Transverse colon (tissue), 4 donors: Measurements from ENCODE around the gene NMT2. TPM values are rescaled to one million over a fixed set of nuclear protein-coding genes. Genes with fewer than 3 reads are reported as not detected.

ENCODE experiments used
- DNase-seq: peaks from one replicate; pipeline ENCODE4 v3.0.0-alpha.2; 2019
- H3K27ac ChIP-seq, 4 donors: fragments of 200-600 bp; sonication (generic); 2 replicates each; pipeline ENCODE4 v1.5.1; 2016 to 2018; ENCODE audit warnings: inconsistent platforms in 4 of 4
- H3K27me3 ChIP-seq: fragments of 200-600 bp; sonication (generic); 2 replicates; pipeline ENCODE4 v1.5.1; 2017; ENCODE audit warnings: inconsistent platforms
- H3K36me3 ChIP-seq, 4 donors: fragments of 200-600 bp; sonication (generic); 2 replicates each; pipeline ENCODE4 v1.5.1; 2017 to 2019; ENCODE audit warnings: inconsistent platforms in 4 of 4
- H3K4me1 ChIP-seq, 4 donors: fragments of 200-600 bp; sonication (generic); 2 replicates each; pipeline ENCODE4 v1.5.1; 2017 to 2020; ENCODE audit warnings: inconsistent platforms in 4 of 4
- H3K4me3 ChIP-seq, 4 donors: fragments of 200-600 bp; sonication (generic); 1 replicate in 1 of 4; 2 replicates in 3 of 4; pipeline versions ENCODE4 v1.5.1 to v1.6.1; 2017 to 2019; ENCODE audit warnings: inconsistent platforms in 4 of 4
- H3K9me3 ChIP-seq, 2 donors: fragments of 200-600 bp; sonication (generic); 2 replicates each; pipeline ENCODE4 v1.5.1; 2017 to 2019; ENCODE audit warnings: inconsistent platforms in 2 of 2
- CTCF ChIP-seq, 5 experiments: fragments of 200-600 bp in 3 of 5; fragments of 450-650 bp in 2 of 5; sonication (generic) in 3 of 5; IDR thresholded peaks; 1 replicate in 2 of 5; 2 replicates in 3 of 5; pipeline ENCODE4 v1.5.1; 2016 to 2017; ENCODE audit warnings: antibody characterized with exemption in 5 of 5, inconsistent platforms in 3 of 5, mild to moderate bottlenecking in 2 of 5, moderate library complexity in 1 of 5
- EP300 ChIP-seq: sonication (generic); formaldehyde crosslinking; IDR thresholded peaks from one replicate; pipeline ENCODE4 v1.6.1; 2017; ENCODE audit warnings: antibody characterized with exemption, low read depth
- POLR2A ChIP-seq: fragments of 450-650 bp; IDR thresholded peaks from one replicate; pipeline ENCODE4 v1.6.1; 2016; ENCODE audit warnings: antibody characterized with exemption, mild to moderate bottlenecking, moderate library complexity
- POLR2AphosphoS5 ChIP-seq, 3 donors: sonication (generic); formaldehyde crosslinking; IDR thresholded peaks; one replicate each; pipeline ENCODE4 v1.6.1; 2016; ENCODE audit warnings: antibody characterized with exemption in 3 of 3
- WGBS, 2 donors: methylation state at CpG; one replicate each; pipeline ENCODE4 v1.1.5; 2018; ENCODE audit warnings: low coverage in 1 of 2; 5-methylcytosine and 5-hydroxymethylcytosine counted together
- in situ Hi-C, 4 donors: fragments of 200-750 bp; cut with MboI; loops; one replicate each; pipeline versions ENCODE4 v1.15.0 to v1.15.1; 2017; ENCODE audit warnings: low sequenced_read_pairs in 3 of 4, low pct_ligation_motif_present in 1 of 4, low pct_unique_long_range_greater_than_20kb in 1 of 4
- intact Hi-C: fragments of 100-400 bp; cut with DNase I; formaldehyde crosslinking; loops from one replicate; pipeline ENCODE4 v1.15.1; 2023; ENCODE audit warnings: low total_unique reads
- total RNA-seq, 4 donors: library from RNA; depleted of rRNA; stranded (reverse); fragments of >200 nt; gene quantifications; one replicate each; pipeline ENCODE4 v1.1.0, GENCODE V29; 2016

The NMT2 gene
- total RNA-seq, 4 donors from 2014 or later: 5.2 to 39.3 (median 33.8) TPM

GRCh38 chr10:15137036-15137359, 31.5 kb downstream of the NMT2 start:
- no peak overlapping the region for H3K27ac ChIP-seq
- no peak overlapping the region for H3K4me3 ChIP-seq
- no peaks in the 10 kb centered on the region for H3K4me1 ChIP-seq
- in situ Hi-C loops (no loop called here), intact Hi-C loops (no loop called here)
- H3K36me3 ChIP-seq: peaks cover 0 to 28% (median 10%) of the 10 kb centered on the region in 4 donors
- no peak for TF ChIP-seq EP300
- TF ChIP-seq POLR2A: no peak
- no peak for TF ChIP-seq CTCF (IDR thresholded peaks at IDR 0.05)
- TF ChIP-seq POLR2AphosphoS5 (IDR thresholded peaks at IDR 0.05): no peak
- no peaks in the 10 kb centered on the region for H3K9me3 ChIP-seq
- WGBS, 2 donors: 55 to 65% methylated on average over 3 to 4 of the region's 4 CpGs
- no peak for DNase-seq
- H3K27me3 ChIP-seq: no peaks in the 10 kb centered on the region

- in situ Hi-C loops: no loop called here
- H3K9me3 ChIP-seq: no peaks in the 10 kb centered on the region
- no peaks in the 10 kb centered on the region for H3K27me3 ChIP-seq
- WGBS, 2 donors: 89 to 92% methylated on average over 8 to 11 of the region's 11 CpGs
- no peaks in the 10 kb centered on the region for H3K4me1 ChIP-seq
- TF ChIP-seq EP300: no peak
- no peak for TF ChIP-seq CTCF (IDR thresholded peaks at IDR 0.05)
- no peak for TF ChIP-seq POLR2A
- no peak for TF ChIP-seq POLR2AphosphoS5 (IDR thresholded peaks at IDR 0.05)
- no peak overlapping the region for H3K27ac ChIP-seq
- DNase-seq: no peak
- H3K4me3 ChIP-seq: no peak overlapping the region
- intact Hi-C loops: no loop called here
- peaks cover 0 to 34% (median 13%) of the 10 kb centered on the region in 4 donors for H3K36me3 ChIP-seq
Measured at GRCh38 chr10:15136129-15137035, 32.1 kb downstream of the NMT2 start.

GRCh38 chr10:15131330-15131729, 37.2 kb downstream of the NMT2 start:
- Histone ChIP-seq H3K27ac (no peak overlapping the region), H3K4me1 (no peaks in the 10 kb centered on the region), H3K9me3 (no peaks in the 10 kb centered on the region), H3K36me3 (peaks cover 0 to 56% (median 17%) of the 10 kb centered on the region in 4 donors), H3K4me3 (no peak overlapping the region), H3K27me3 (no peaks in the 10 kb centered on the region)
- WGBS, 2 donors: 96 to 100% methylated on average over 3 to 5 of the region's 5 CpGs
- TF ChIP-seq CTCF (IDR thresholded peaks at IDR 0.05) (no peak), POLR2AphosphoS5 (IDR thresholded peaks at IDR 0.05) (no peak), EP300 (no peak), POLR2A (no peak)
- intact Hi-C loops (no loop called here), in situ Hi-C loops (no loop called here)
- DNase-seq: no peak

GRCh38 chr10:15124908-15125307, 43.6 kb downstream of the NMT2 start:
- Histone ChIP-seq H3K27me3 (no peaks in the 10 kb centered on the region), H3K4me3 (no peak overlapping the region), H3K4me1 (no peaks in the 10 kb centered on the region), H3K27ac (no peak overlapping the region), H3K36me3 (peaks cover 0 to 25% (median 8%) of the 10 kb centered on the region in 4 donors), H3K9me3 (no peaks in the 10 kb centered on the region)
- TF ChIP-seq CTCF (IDR thresholded peaks at IDR 0.05): no peak
- no peak for TF ChIP-seq EP300
- TF ChIP-seq POLR2AphosphoS5 (IDR thresholded peaks at IDR 0.05): no peak
- no peak for TF ChIP-seq POLR2A
- in situ Hi-C loops (loop anchor here in 2 of 4 donors (25.0 kb wide), 2 partner anchors 588 to 613 kb away; no protein-coding TSS in a partner anchor), intact Hi-C loops (no loop called here)
- WGBS, 2 donors: 82% methylated on average over 2 to 3 of the region's 3 CpGs
- DNase-seq: no peak
